ENCODE measurements around the gene CDK9. TPM values are rescaled to one million over a fixed set of nuclear protein-coding genes. Genes with fewer than 3 reads are reported as not detected.

CDK9 gene
- total RNA-seq, 6 experiments from 2014 or later: 52.0 to 61.3 (median 56.2) TPM

GRCh38 chr9:127803507-127804352 is 17.9 kb downstream of the CDK9 start:
- peak; percentile 36 for DNase-seq
- Mint-ChIP-seq H3K4me3 (peak overlapping the region; percentile 97), H3K36me3 (ENCODE audit: low read depth) (peaks cover 15% of the 10 kb centered on the region; the same call in 1 of the 2 replicates), H3K4me1 (ENCODE audit: low read depth) (peaks cover 18% of the 10 kb centered on the region), H3K27ac (peak overlapping the region; percentile 94), H3K27me3 (ENCODE audit: insufficient read depth) (no peaks in the 10 kb centered on the region), H3K9me3 (no peaks in the 10 kb centered on the region)
- TF ChIP-seq CTCF (IDR thresholded peaks at IDR 0.05): no peak

GRCh38 chr9:127805620-127806019 is 19.8 kb downstream of the CDK9 start:
- H3K27me3 Mint-ChIP-seq (ENCODE audit: insufficient read depth): peaks cover 1% of the 10 kb centered on the region; the same call in 1 of the 2 replicates
- H3K9me3 Mint-ChIP-seq: no peaks in the 10 kb centered on the region
- DNase-seq: no peak
- peak; percentile 73 for TF ChIP-seq CTCF (IDR thresholded peaks at IDR 0.05)
- peaks cover 15% of the 10 kb centered on the region; the same call in 1 of the 2 replicates for H3K36me3 Mint-ChIP-seq (ENCODE audit: low read depth)
- H3K27ac Mint-ChIP-seq: no peak overlapping the region
- H3K4me1 Mint-ChIP-seq (ENCODE audit: low read depth): peaks cover 17% of the 10 kb centered on the region
- no peak overlapping the region for H3K4me3 Mint-ChIP-seq

DNA sequence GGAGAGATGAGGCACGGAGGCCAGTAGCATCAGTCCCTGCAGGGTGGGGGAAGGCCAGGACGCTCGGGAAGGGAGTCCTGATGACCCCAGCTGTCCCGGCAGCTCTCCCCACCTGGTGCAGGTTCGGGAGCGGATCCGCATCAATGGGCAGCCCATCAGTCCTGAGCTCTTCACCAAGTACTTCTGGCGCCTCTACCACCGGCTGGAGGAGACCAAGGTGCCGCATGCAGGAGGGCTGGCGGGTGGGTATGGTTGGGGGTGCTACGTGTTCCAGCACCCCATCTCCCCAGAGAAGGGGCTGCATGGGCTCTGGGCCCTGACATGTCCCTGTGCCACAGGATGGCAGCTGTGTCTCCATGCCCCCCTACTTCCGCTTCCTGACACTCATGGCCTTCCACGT is 21.0 kb downstream of the CDK9 start:
- Mint-ChIP-seq H3K27me3 (ENCODE audit: insufficient read depth) (peaks cover 1% of the 10 kb centered on the region; the same call in 1 of the 2 replicates), H3K9me3 (no peaks in the 10 kb centered on the region), H3K27ac (no peak overlapping the region), H3K36me3 (ENCODE audit: low read depth) (peaks cover 15% of the 10 kb centered on the region; the same call in 1 of the 2 replicates), H3K4me1 (ENCODE audit: low read depth) (peaks cover 5% of the 10 kb centered on the region), H3K4me3 (no peak overlapping the region)
- no peak for DNase-seq
- TF ChIP-seq CTCF (IDR thresholded peaks at IDR 0.05): no peak

DNA sequence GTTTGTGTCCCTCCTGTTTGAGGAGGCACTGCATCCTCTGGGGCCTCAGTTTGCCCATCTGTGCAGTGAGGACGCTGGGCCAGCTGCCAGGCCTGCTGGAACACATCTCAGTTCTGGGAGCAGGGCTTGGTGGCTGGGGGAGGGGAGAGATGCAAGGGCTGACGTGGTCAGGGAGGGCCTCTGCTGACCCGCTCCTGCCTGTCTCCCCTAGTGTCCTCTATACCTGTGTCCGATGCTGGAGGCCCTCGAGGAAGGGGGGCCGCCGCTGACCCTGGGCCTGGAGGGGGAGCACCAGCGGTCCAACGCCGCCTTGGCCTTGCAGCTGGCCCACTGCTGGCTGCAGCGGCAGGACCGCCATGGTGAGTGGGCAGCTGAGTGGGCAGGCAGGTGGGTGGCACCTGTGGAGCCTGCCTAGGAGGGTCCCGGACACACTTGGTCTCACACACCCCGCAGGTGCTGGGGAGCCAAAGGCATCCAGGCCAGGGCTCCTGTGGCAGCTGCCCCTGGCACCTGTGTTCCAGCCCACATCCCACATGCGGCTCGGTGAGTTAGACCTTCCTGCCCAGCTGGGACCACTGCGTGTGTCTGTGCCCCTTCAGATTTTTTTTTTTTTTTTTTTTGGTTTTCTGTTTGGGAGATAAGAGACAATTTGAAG is 22.6 kb downstream of the CDK9 start:
- H3K4me3 Mint-ChIP-seq: no peak overlapping the region
- H3K9me3 Mint-ChIP-seq: no peaks in the 10 kb centered on the region
- H3K36me3 Mint-ChIP-seq (ENCODE audit: low read depth): peaks cover 15% of the 10 kb centered on the region; the same call in 1 of the 2 replicates

More for the DNA sequence above, 22.6 kb downstream of the CDK9 start:
- Mint-ChIP-seq H3K27me3 (ENCODE audit: insufficient read depth) (peaks cover 8% of the 10 kb centered on the region), H3K4me1 (ENCODE audit: low read depth) (no peaks in the 10 kb centered on the region), H3K27ac (no peak overlapping the region)
- no peak for DNase-seq
- no peak for TF ChIP-seq CTCF (IDR thresholded peaks at IDR 0.05)

Measured in HFFc6 (cell line).